Loucy (cell line): ENCODE results near the gene SUPT7L.

Experiments
- H2AFZ ChIP-seq: fragments of 200-600 bp; sonication (generic); 2 replicates; pipeline ENCODE4 v1.6.0; 2016; ENCODE audit warnings: antibody characterized with exemption, mild to moderate bottlenecking, low read length, moderate library complexity
- H3F3A ChIP-seq: fragments of 200-600 bp; 2 replicates; pipeline ENCODE4 v1.6.0; 2016; ENCODE audit warnings: antibody characterized with exemption, low read depth, mild to moderate bottlenecking
- H3K27me3 ChIP-seq: fragments of 200-600 bp; sonication (generic); 2 replicates; pipeline ENCODE4 v1.6.1; 2014; ENCODE audit warnings: low read length, mild to moderate bottlenecking; ENCODE audit not compliant: insufficient read depth, poor library complexity, severe bottlenecking
- H3K36me3 ChIP-seq: fragments of 200-600 bp; sonication (generic); 2 replicates; pipeline ENCODE4 v1.6.1; 2016; ENCODE audit warnings: low read length; ENCODE audit not compliant: insufficient read depth
- H3K4me1 ChIP-seq: fragments of 200-600 bp; sonication (generic); 2 replicates; pipeline ENCODE4 v1.5.1; 2014; ENCODE audit warnings: low read length, mild to moderate bottlenecking; ENCODE audit not compliant: insufficient read depth, poor library complexity, severe bottlenecking
- H3K4me2 ChIP-seq: fragments of 200-600 bp; sonication (generic); 2 replicates; pipeline ENCODE4 v1.6.0; 2014; ENCODE audit warnings: antibody characterized with exemption, low read length, low read depth, mild to moderate bottlenecking; ENCODE audit not compliant: poor library complexity, severe bottlenecking
- H3K4me3 ChIP-seq: fragments of 200-600 bp; sonication (generic); 2 replicates; pipeline ENCODE4 v1.5.1; 2014; ENCODE audit warnings: low read length, mild to moderate bottlenecking, mixed read lengths; ENCODE audit not compliant: poor library complexity, severe bottlenecking
- H3K79me2 ChIP-seq: fragments of 200-600 bp; sonication (generic); 2 replicates; pipeline ENCODE4 v1.6.1; 2014; ENCODE audit warnings: low read length; ENCODE audit not compliant: insufficient read depth
- H3K9ac ChIP-seq: fragments of 200-600 bp; sonication (generic); 2 replicates; pipeline ENCODE4 v1.6.0; 2014; ENCODE audit warnings: mild to moderate bottlenecking, low read depth, low read length, moderate library complexity; ENCODE audit not compliant: poor library complexity, severe bottlenecking
- H3K9me2 ChIP-seq: fragments of 200-600 bp; sonication (generic); replicated peaks from 2 replicates; pipeline ENCODE4 v1.6.1; 2016; ENCODE audit warnings: low read depth, low read length, mixed read lengths
- H3K9me3 ChIP-seq: fragments of 200-600 bp; sonication (generic); 2 replicates; pipeline ENCODE4 v1.6.1; 2014; ENCODE audit warnings: mild to moderate bottlenecking, antibody characterized with exemption, low read length, low read depth; ENCODE audit not compliant: insufficient read depth
- H4K20me1 ChIP-seq: fragments of 200-600 bp; sonication (generic); 2 replicates; pipeline ENCODE4 v1.6.0; 2014; ENCODE audit warnings: antibody characterized with exemption, low read length, mild to moderate bottlenecking; ENCODE audit not compliant: insufficient read depth, poor library complexity, severe bottlenecking
- CTCF ChIP-seq: fragments of 200-600 bp; sonication (generic); conservative IDR thresholded peaks from 2 replicates; pipeline ENCODE4 v1.5.1; 2014; ENCODE audit warnings: mild to moderate bottlenecking, antibody characterized with exemption, low read length
- EZH2phosphoT487 ChIP-seq: fragments of 200-600 bp; IDR thresholded peaks from 2 replicates; pipeline ENCODE4 v1.6.1; 2018; ENCODE audit warnings: antibody characterized with exemption, mild to moderate bottlenecking, moderate library complexity, borderline replicate concordance

The SUPT7L gene

GRCh38 chr2:27651056-27651455 lies 12.4 kb downstream of the SUPT7L start:
- Histone ChIP-seq H3K9ac (no peak overlapping the region), H3K9me3 (no peaks in the 10 kb centered on the region), H3K4me3 (no peak overlapping the region), H3K79me2 (no peaks in the 10 kb centered on the region), H3F3A (0 out of 2 replicates have a peak, but pooled peaks cover 4% of the 10 kb centered on the region), H3K36me3 (peaks cover 76% of the 10 kb centered on the region; the same call in 1 of the 2 replicates), H3K4me1 (no peaks in the 10 kb centered on the region), H2AFZ (no peak overlapping the region), H4K20me1 (no peaks in the 10 kb centered on the region), H3K4me2 (no peak overlapping the region), H3K9me2 (no peaks in the 10 kb centered on the region), H3K27me3 (no peaks in the 10 kb centered on the region)
- TF ChIP-seq CTCF = no peak
- no peak for TF ChIP-seq EZH2phosphoT487

DNA sequence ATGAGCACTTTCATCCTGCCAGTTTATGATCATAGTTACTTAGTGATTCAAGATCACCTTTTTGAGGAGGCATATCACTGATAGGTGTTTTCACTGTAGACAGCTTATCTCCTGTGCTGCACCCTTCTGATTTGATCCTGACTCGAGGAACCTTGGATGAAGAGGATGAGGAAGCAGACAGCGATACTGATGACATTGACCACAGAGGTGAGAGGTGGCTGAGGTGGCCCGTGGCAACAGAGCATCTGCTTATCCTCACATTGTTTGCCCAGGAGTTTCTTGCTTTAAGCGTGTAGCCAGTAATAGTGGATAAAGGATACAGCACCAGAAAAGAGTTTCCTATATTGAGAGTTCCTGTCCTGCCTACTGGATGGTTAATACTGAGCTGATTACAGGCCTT lies 15.7 kb downstream of the SUPT7L start:
- Histone ChIP-seq H3K4me2 (no peak overlapping the region), H3K36me3 (peaks cover 54% of the 10 kb centered on the region; the same call in 1 of the 2 replicates), H2AFZ (no peak overlapping the region), H3K9me3 (no peaks in the 10 kb centered on the region), H3K9me2 (no peaks in the 10 kb centered on the region), H3K4me1 (no peaks in the 10 kb centered on the region), H3K27me3 (no peaks in the 10 kb centered on the region), H3K9ac (no peak overlapping the region), H3K4me3 (no peak overlapping the region), H3K79me2 (no peaks in the 10 kb centered on the region), H3F3A (0 out of 2 replicates have a peak, but pooled peaks cover 4% of the 10 kb centered on the region), H4K20me1 (no peaks in the 10 kb centered on the region)
- no peak for TF ChIP-seq EZH2phosphoT487
- TF ChIP-seq CTCF = no peak

DNA sequence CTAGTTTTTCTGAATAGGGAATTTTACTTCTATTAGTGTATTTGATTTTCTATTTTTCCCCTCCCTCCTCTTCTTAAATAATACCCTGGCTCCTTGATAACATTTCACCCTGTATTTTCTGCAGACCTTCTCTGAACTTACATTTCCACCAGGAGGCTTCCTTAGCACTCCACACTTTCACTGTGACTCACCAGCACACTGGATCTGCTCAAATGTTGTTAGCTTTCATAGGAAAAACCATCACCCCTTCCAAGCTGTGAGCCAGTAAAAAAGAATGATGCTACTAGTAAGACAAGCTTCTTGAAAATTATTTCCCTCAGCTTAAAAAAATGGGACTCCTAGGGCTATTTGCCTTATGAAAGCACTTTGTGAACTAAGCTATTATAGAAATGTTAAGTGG lies 16.1 kb downstream of the SUPT7L start:
- no peak for TF ChIP-seq EZH2phosphoT487
- TF ChIP-seq CTCF = no peak
- no peaks in the 10 kb centered on the region for H4K20me1 ChIP-seq
- H3K9me2 ChIP-seq = no peaks in the 10 kb centered on the region
- no peaks in the 10 kb centered on the region for H3K79me2 ChIP-seq
- H3F3A ChIP-seq = 0 out of 2 replicates have a peak, but pooled peaks cover 4% of the 10 kb centered on the region
- no peaks in the 10 kb centered on the region for H3K9me3 ChIP-seq
- no peaks in the 10 kb centered on the region for H3K4me1 ChIP-seq
- no peaks in the 10 kb centered on the region for H3K27me3 ChIP-seq
- H3K4me2 ChIP-seq = no peak overlapping the region
- H3K36me3 ChIP-seq = peaks cover 50% of the 10 kb centered on the region; the same call in 1 of the 2 replicates
- H3K4me3 ChIP-seq = no peak overlapping the region
- no peak overlapping the region for H2AFZ ChIP-seq
- H3K9ac ChIP-seq = no peak overlapping the region
